HG03039 (cell line): Measurements from ENCODE around the gene SIX5.
"Not testable (repeated sequence)": the region's sequence is repeated elsewhere in the genome, so short reads cannot be mapped to it uniquely, and the experiment has no call there.

ENCODE experiments used
- ATAC-seq: cut with Tn5 transposase; IDR thresholded peaks from one replicate; pipeline ENCODE4 v1.9.1; 2021; ENCODE audit warnings: mild to moderate bottlenecking, moderate library complexity; ENCODE audit not compliant: unreplicated experiment

SIX5 gene

GRCh38 chr19:45768984-45769782 lies at the start of gene SIX5:
SIX5 (minus strand) TSS chr19:45769252; CDS start chr19:45768844, 408 bp downstream.
- peak; percentile 50 for ATAC-seq

- ATAC-seq = no peak
These were observed 48.8 kb upstream of the SIX5 start for GRCh38 chr19:45817725-45818301.

GRCh38 chr19:45817010-45817724 lies 48.1 kb upstream of the SIX5 start:
- ATAC-seq = peak; percentile 78

- ATAC-seq = no peak
These were observed 47.4 kb upstream of the SIX5 start for GRCh38 chr19:45816236-45817009.

GRCh38 chr19:45815481-45816216 lies 46.6 kb upstream of the SIX5 start:
- ATAC-seq = no peak

- ATAC-seq = no peak
These were observed 45.9 kb upstream of the SIX5 start, which contains the start of gene RSPH6A for GRCh38 chr19:45814851-45815480. RSPH6A (minus strand) TSS chr19:45815308; CDS start chr19:45815176, 132 bp downstream.

- ATAC-seq = no peak
These were observed 45.2 kb upstream of the SIX5 start for GRCh38 chr19:45814166-45814780.

GRCh38 chr19:45812297-45812696 lies 43.2 kb upstream of the SIX5 start:
- no peak for ATAC-seq

GRCh38 chr19:45809643-45810159 lies 40.6 kb upstream of the SIX5 start:
- ATAC-seq = no peak

GRCh38 chr19:45805719-45806118 lies 36.7 kb upstream of the SIX5 start:
- ATAC-seq = no peak

- no peak for ATAC-seq
These were observed 35.8 kb upstream of the SIX5 start for GRCh38 chr19:45804959-45805230.

- ATAC-seq = no peak
These were observed 35.3 kb upstream of the SIX5 start for GRCh38 chr19:45804140-45804958.

- ATAC-seq = no peak
These were observed 32.6 kb upstream of the SIX5 start for GRCh38 chr19:45801603-45802175.

GRCh38 chr19:45800070-45800553 lies 31.1 kb upstream of the SIX5 start:
- no peak for ATAC-seq

- not testable (repeated sequence) for ATAC-seq
These were observed 30.5 kb upstream of the SIX5 start for GRCh38 chr19:45799541-45799940.

GRCh38 chr19:45798995-45799517 lies 30.0 kb upstream of the SIX5 start:
- no peak for ATAC-seq

- ATAC-seq = no peak
These were observed 25.6 kb upstream of the SIX5 start for GRCh38 chr19:45794627-45795026.

- ATAC-seq = no peak
These were observed 24.8 kb upstream of the SIX5 start for GRCh38 chr19:45793876-45794275.
